Natural killer cell (primary cell): Measurements from ENCODE around the gene DERL2. TPM values are rescaled to one million over a fixed set of nuclear protein-coding genes. Genes with fewer than 3 reads are reported as not detected.

Experiments used
- ATAC-seq, 3 donors: fragments of 150-1000 bp in 2 of 3; fragments of 200-7000 bp in 1 of 3; cut with Tn5 transposase; 1 replicate in 1 of 3; 2 replicates in 2 of 3; pipeline ENCODE4 v1.10.0; 2021; ENCODE audit warnings: mild to moderate bottlenecking in 2 of 3, moderate library complexity in 2 of 3
- DNase-seq, 2 donors: peaks; one replicate each; pipeline versions ENCODE4 v3.0.0 to v3.0.0-alpha.2; 2013 to 2021; ENCODE audit warnings: mixed read lengths in 1 of 2
- H3K27ac ChIP-seq: one replicate; pipeline ENCODE4 v1.5.1; 2013; ENCODE audit warnings: mild to moderate bottlenecking, low read length
- H3K27me3 ChIP-seq: one replicate; pipeline ENCODE4 v1.6.1; 2013; ENCODE audit warnings: low read length; ENCODE audit not compliant: control insufficient read depth, insufficient read depth
- H3K36me3 ChIP-seq: one replicate; pipeline ENCODE4 v1.6.1; 2013; ENCODE audit warnings: low read length; ENCODE audit not compliant: control insufficient read depth, insufficient read depth
- H3K4me1 ChIP-seq: one replicate; pipeline ENCODE4 v1.6.1; 2013; ENCODE audit warnings: low read length; ENCODE audit not compliant: control insufficient read depth, insufficient read depth
- H3K4me3 ChIP-seq: one replicate; pipeline ENCODE4 v1.5.1; 2013; ENCODE audit warnings: low read length
- H3K9me3 ChIP-seq: one replicate; pipeline ENCODE4 v1.6.1; 2013; ENCODE audit warnings: low read length; ENCODE audit not compliant: control insufficient read depth, insufficient read depth
- H3K27ac Mint-ChIP-seq, 2 donors: one replicate each; pipeline ENCODE4 v1.8.0; 2022; ENCODE audit warnings: mild to moderate bottlenecking in 2 of 2, mixed read lengths in 2 of 2, moderate library complexity in 1 of 2
- H3K27me3 Mint-ChIP-seq, 2 donors: one replicate each; pipeline ENCODE4 v1.8.0; 2022; ENCODE audit warnings: low read depth in 2 of 2, mixed read lengths in 2 of 2
- H3K36me3 Mint-ChIP-seq: one replicate; pipeline ENCODE4 v1.8.0; 2022; ENCODE audit warnings: mixed read lengths
- H3K4me1 Mint-ChIP-seq, 2 donors: one replicate each; pipeline ENCODE4 v1.8.0; 2022; ENCODE audit warnings: mixed read lengths in 2 of 2
- H3K4me3 Mint-ChIP-seq: one replicate; pipeline ENCODE4 v1.8.0; 2022; ENCODE audit warnings: mild to moderate bottlenecking, moderate library complexity, mixed read lengths
- H3K9me3 Mint-ChIP-seq, 2 donors: one replicate each; pipeline ENCODE4 v1.8.0; 2022; ENCODE audit warnings: mixed read lengths in 2 of 2
- WGBS: methylation state at CpG from one replicate; pipeline ENCODE4 v1.1.7; 2013; ENCODE audit warnings: missing lambda C conversion rate; ENCODE audit not compliant: insufficient coverage; 5-methylcytosine and 5-hydroxymethylcytosine counted together
- intact Hi-C: fragments of 100-400 bp; cut with micrococcal nuclease; formaldehyde crosslinking; loops from one replicate; pipeline ENCODE4 v1.14.2; 2022
- total RNA-seq, 4 donors: library from RNA; stranded (reverse); fragments of 120-200 nt in 1 of 4; gene quantifications; one replicate each; pipeline versions ENCODE4 v1.2.3 to v1.2.4, GENCODE V29; 2013 to 2022
- TF ChIP-seq, protein P1 (sequence below): fragments of 200-600 bp; IDR thresholded peaks from one replicate; pipeline ENCODE4 v1.8.0; 2022; ENCODE audit warnings: antibody characterized with exemption

DERL2 gene
- total RNA-seq, 3 donors from 2014 or later (not counting 1 experiment from before 2014, with no cell fraction given), result 86.0 to 105 (median 94.3) TPM

DNA sequence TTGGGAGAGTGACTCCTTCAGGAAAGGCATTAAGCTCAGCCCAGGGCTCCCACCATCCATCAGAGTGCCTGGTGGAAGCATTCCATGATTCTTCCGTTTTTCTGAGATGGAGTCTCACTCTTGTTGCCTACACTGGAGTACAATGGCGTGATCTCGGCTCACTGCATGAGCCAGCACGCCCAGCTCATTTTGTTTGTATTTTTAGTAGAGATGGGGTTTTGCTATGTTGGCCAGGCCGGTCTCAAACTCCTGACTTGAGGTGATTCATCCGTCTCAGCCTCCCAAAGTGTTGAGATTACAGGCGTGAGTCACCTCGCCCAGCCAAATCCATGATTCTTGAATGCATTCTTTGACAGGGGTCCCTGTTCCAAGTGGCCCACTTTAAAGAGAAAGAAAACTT, 23.5 kb upstream of the DERL2 start:
- peaks cover 26% of the 10 kb centered on the region for H3K4me1 ChIP-seq
- no peak overlapping the region for H3K4me3 Mint-ChIP-seq
- no peaks in the 10 kb centered on the region for H3K27me3 Mint-ChIP-seq
- intact Hi-C loops, result no loop called here
- ATAC-seq, result no peak
- H3K9me3 Mint-ChIP-seq, result peaks cover 0 to 3% of the 10 kb centered on the region in 2 donors
- no peak for DNase-seq
- peaks cover 17% of the 10 kb centered on the region for H3K36me3 ChIP-seq
- H3K36me3 Mint-ChIP-seq, result no peaks in the 10 kb centered on the region
- TF ChIP-seq, protein P1, sequence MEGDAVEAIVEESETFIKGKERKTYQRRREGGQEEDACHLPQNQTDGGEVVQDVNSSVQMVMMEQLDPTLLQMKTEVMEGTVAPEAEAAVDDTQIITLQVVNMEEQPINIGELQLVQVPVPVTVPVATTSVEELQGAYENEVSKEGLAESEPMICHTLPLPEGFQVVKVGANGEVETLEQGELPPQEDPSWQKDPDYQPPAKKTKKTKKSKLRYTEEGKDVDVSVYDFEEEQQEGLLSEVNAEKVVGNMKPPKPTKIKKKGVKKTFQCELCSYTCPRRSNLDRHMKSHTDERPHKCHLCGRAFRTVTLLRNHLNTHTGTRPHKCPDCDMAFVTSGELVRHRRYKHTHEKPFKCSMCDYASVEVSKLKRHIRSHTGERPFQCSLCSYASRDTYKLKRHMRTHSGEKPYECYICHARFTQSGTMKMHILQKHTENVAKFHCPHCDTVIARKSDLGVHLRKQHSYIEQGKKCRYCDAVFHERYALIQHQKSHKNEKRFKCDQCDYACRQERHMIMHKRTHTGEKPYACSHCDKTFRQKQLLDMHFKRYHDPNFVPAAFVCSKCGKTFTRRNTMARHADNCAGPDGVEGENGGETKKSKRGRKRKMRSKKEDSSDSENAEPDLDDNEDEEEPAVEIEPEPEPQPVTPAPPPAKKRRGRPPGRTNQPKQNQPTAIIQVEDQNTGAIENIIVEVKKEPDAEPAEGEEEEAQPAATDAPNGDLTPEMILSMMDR, result no peak
- H3K27me3 ChIP-seq, result no peaks in the 10 kb centered on the region
- 91% methylated on average over 8 of the region's 8 CpGs for WGBS
- H3K27ac Mint-ChIP-seq, result no peak overlapping the region
- H3K4me3 ChIP-seq, result no peak overlapping the region
- H3K4me1 Mint-ChIP-seq, result peaks cover 28 to 32% of the 10 kb centered on the region in 2 donors
- no peak overlapping the region for H3K27ac ChIP-seq
- H3K9me3 ChIP-seq, result no peaks in the 10 kb centered on the region

DNA sequence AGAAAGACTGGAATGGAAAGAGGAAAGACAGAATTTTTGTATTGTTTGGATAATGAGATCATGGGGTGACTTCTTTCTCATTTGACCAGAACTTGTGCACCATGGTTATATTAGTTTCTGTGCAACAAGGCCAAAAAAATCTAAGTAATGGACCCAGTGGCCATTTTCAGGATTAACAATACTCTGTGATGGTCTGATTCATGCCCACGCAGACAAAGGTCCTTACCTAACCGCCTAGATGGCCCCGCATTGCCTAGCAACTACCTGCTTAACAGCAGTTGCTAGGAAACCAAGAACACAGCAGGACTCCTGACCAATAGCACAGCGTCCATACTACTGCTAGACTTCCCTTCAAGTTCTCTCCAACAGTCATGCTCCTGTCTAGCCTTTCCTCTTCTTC, 22.8 kb upstream of the DERL2 start:
- Mint-ChIP-seq H3K27me3 (no peaks in the 10 kb centered on the region), H3K4me3 (no peak overlapping the region), H3K4me1 (peaks cover 24 to 27% of the 10 kb centered on the region in 2 donors), H3K9me3 (peaks cover 0 to 3% of the 10 kb centered on the region in 2 donors), H3K27ac (no peak overlapping the region), H3K36me3 (no peaks in the 10 kb centered on the region)
- no peaks in the 10 kb centered on the region for H3K27me3 ChIP-seq
- H3K4me1 ChIP-seq, result peaks cover 21% of the 10 kb centered on the region
- H3K27ac ChIP-seq, result no peak overlapping the region
- intact Hi-C loops, result no loop called here
- H3K9me3 ChIP-seq, result no peaks in the 10 kb centered on the region
- TF ChIP-seq, protein P1, result no peak
- H3K4me3 ChIP-seq, result no peak overlapping the region
- WGBS, result 79% methylated on average over 4 of the region's 4 CpGs
- ATAC-seq, result no peak
- DNase-seq, result no peak
- H3K36me3 ChIP-seq, result peaks cover 13% of the 10 kb centered on the region

DNA sequence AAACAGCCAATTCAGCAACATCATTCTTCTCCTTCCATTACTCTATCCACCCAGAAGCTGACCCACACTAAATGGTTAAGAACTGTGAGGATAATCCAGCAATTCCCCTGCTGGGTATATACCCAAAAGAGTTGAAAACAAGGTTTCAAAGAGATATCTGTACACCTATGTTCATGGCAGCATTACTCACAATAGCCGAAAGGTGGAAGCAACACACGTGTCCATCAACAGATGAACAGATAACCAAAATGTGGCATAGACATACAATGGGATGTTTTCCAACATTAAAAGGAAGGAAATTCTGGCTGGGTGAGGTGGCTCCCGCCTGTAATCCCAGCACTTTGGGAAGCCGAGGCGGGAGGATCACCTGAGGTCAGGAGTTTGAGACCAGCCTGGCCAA, 20.3 kb upstream of the DERL2 start:
- no peaks in the 10 kb centered on the region for H3K9me3 Mint-ChIP-seq
- no peak overlapping the region for H3K27ac Mint-ChIP-seq
- peaks cover 2% of the 10 kb centered on the region for H3K4me1 ChIP-seq
- H3K4me3 Mint-ChIP-seq, result no peak overlapping the region
- DNase-seq (no peak), ATAC-seq (no peak)
- H3K27me3 Mint-ChIP-seq, result no peaks in the 10 kb centered on the region
- TF ChIP-seq, protein P1, result no peak
- no peak overlapping the region for H3K27ac ChIP-seq
- H3K4me3 ChIP-seq, result no peak overlapping the region
- H3K4me1 Mint-ChIP-seq, result peaks cover 0 to 4% of the 10 kb centered on the region in 2 donors
- no peaks in the 10 kb centered on the region for H3K27me3 ChIP-seq
- H3K36me3 Mint-ChIP-seq, result no peaks in the 10 kb centered on the region
- intact Hi-C loops, result no loop called here
- H3K36me3 ChIP-seq, result peaks cover 13% of the 10 kb centered on the region
- 98% methylated on average over 5 of the region's 5 CpGs for WGBS
- H3K9me3 ChIP-seq, result no peaks in the 10 kb centered on the region

DNA sequence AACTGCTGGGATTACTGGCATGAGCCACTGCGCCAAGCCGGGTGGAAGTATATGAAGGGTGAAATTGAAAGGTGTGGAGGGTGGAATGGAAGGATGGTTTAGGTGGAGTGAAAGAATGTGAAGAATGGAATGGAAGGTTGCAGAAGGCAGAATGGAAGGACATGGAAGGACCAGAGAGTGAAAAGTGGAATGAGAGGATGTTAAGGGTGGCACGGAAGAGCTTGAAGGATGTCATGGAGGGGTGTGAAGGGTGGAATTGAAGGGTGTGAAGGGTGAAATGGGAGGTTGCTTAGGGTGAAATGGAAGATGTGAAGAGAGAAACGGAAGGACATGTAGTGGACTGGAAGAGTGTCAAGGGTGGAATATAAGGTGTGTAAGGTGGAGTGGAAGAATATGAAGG, 16.6 kb upstream of the DERL2 start:
- H3K27me3 ChIP-seq, result no peaks in the 10 kb centered on the region
- peaks cover 13 to 20% of the 10 kb centered on the region in 2 donors for H3K4me1 Mint-ChIP-seq
- H3K27me3 Mint-ChIP-seq, result no peaks in the 10 kb centered on the region
- H3K4me3 Mint-ChIP-seq, result no peak overlapping the region
- no peak overlapping the region for H3K4me3 ChIP-seq
- TF ChIP-seq, protein P1, result no peak
- H3K9me3 ChIP-seq, result no peaks in the 10 kb centered on the region
- peaks cover 5% of the 10 kb centered on the region for H3K36me3 ChIP-seq
- no peaks in the 10 kb centered on the region for H3K9me3 Mint-ChIP-seq
- peak overlapping the region in 1 of 2 donors; percentile 1 for H3K27ac Mint-ChIP-seq
- H3K27ac ChIP-seq, result no peak overlapping the region
- intact Hi-C loops, result no loop called here
- peaks cover 18% of the 10 kb centered on the region for H3K4me1 ChIP-seq
- DNase-seq (no peak), ATAC-seq (no peak)
- H3K36me3 Mint-ChIP-seq, result no peaks in the 10 kb centered on the region
- WGBS, result 97% methylated on average over 4 of the region's 4 CpGs
